ELF-1 (cell line): ENCODE measurements around the gene GINS1.

ENCODE experiments used
- DNase-seq: peaks from one replicate; pipeline ENCODE4 v3.0.0-alpha.2; 2016; ENCODE audit warnings: low read depth, low spot score

GINS1 gene

DNA sequence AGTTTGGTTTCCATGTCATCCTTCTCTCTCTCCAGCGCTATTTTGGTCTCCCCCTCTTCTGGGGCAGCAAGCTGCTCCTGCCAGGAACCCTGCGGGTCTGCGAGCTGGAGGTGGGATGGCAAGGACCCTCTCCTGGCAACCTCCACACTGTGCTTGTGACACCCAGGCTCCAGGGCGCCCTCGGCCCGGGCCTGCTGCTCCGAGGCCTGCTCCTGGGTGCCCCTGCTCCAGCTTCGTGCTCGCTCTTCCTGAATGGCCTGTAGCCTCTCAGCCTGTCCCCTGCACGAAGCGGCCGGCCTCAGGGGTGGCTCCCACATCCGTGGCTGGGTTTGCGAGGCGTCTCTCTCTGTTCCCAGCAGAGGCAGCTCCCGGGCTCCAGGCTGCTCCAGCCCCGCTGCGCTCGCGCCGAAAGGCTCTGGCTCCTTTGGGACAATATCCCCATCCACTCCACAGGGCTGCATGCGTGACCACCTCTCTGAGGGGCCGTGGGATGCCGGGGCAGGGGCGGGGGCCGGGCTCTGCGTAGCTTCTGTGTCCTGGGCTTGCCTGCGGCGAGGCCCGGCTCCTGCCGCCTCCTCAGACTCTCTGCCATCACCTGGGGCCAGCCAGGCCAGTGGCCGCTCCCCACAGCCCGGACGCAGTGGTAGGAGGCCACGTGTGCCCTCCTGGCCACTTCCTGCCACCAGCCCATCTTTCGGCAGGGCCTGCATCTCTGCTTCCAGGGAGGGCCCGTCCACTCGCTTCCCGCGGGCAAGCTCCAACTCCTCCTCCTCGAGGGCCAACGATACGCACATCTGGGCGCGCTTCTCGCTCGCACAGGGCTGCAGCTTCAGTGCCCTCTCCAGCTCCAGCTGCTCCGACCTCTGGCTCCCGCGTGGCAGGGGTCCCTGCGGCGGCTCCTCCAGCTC, 68.9 kb downstream of the GINS1 start:
- DNase-seq: no peak

DNA sequence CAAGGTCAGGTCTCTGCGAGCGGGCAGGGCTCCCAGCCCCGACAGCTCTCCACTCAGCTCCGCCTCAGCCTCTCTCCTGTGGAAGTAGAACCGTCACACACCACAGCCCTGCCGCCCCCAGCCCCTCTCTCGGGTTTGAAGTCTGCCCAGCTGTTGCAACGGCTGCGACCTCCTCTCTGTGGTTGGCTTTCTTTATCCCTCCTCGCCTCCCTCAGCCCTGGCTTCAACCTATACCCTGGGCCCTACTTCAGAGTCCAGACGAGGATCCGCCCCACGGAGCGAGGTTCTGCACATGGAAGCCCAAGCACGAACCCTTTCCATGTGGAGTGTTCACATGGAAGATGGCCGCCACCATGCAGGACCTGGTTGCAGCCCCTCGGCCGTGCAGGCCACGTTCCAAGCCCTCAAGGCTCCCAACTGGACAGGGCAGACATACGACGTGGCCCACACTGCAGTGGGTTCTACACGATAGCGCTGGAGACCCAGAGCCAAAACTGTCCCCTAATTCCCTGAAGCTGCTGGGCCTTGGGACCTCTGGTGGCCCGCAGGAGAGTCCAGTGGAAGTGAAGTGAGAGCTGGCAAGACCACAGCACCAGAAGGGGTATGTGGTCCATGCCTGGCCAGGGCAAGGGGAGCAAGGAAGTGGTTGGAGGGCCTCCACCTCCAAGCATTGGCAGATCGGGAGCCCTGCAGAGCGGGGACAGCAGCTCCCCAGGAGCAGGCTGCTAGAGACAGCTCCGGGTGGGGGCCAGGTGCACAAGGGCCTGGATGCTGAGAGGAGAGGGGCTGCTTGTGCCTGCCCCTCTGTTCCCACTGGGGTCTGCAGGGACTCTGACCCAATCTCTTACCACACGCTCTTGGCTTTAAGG, 69.8 kb downstream of the GINS1 start:
- DNase-seq: no peak

GRCh38 chr20:25478889-25479568, 71.6 kb downstream of the GINS1 start:
- no peak for DNase-seq

GRCh38 chr20:25479638-25480037, 72.2 kb downstream of the GINS1 start:
- DNase-seq: no peak

GRCh38 chr20:25480156-25480555, 72.7 kb downstream of the GINS1 start:
- no peak for DNase-seq

GRCh38 chr20:25480797-25481196, 73.3 kb downstream of the GINS1 start:
- no peak for DNase-seq

- no peak for DNase-seq
Measured at GRCh38 chr20:25481235-25481917, 73.9 kb downstream of the GINS1 start.

DNA sequence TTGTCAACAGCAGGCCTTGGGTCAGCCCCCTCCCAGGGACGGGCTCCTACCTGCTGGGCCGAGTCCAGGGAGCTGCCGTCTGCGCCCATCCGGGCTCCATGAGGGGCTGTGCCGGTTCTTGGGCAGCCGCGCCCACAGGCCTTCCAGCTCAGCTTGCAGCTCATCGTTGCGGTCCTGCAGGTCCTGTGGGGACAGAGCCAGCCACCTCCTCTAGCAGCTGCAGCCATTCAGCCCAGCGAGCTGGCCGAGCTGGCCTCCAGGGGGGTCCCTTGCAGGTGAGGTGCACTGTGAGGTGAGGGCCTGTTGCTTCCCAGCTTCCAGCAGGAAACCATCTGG, 74.4 kb downstream of the GINS1 start:
- no peak for DNase-seq

DNA sequence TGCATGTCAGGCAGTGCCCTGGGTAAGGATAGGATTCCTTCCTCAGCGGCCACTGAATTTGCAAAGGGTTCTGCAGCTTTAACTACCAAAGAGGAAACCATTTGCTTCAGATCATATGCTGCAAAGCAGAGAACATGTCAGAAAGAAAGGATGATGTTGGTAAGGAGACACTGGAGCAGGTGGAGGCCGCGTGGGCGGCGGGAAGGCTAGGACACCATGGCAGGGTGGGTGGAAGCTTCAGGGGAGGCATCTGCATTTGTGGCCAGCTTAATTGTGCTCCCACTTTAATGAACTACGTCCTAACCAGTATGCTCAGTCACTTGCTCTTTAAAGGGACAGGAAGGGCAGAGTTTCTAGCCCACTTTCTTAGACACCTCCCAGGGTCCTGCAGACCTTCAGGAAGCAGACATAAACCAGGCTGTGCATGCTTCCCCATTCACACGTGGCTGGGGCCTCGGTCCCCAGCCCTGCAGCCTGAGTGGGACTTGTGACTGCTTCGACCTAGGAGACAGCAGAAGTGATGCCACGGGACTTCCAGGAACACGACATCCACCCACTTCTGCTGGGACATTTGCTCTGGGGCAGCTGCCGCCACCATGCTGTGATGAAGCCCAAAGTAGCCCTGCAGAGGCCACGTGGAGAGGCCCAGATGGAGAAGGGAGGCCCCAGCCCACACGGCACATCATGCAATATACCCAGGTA, 76.1 kb downstream of the GINS1 start:
- DNase-seq: no peak

GRCh38 chr20:25484224-25484846, 76.9 kb downstream of the GINS1 start:
- DNase-seq: no peak

- no peak for DNase-seq
Measured at GRCh38 chr20:25484911-25485511, 77.5 kb downstream of the GINS1 start.

DNA sequence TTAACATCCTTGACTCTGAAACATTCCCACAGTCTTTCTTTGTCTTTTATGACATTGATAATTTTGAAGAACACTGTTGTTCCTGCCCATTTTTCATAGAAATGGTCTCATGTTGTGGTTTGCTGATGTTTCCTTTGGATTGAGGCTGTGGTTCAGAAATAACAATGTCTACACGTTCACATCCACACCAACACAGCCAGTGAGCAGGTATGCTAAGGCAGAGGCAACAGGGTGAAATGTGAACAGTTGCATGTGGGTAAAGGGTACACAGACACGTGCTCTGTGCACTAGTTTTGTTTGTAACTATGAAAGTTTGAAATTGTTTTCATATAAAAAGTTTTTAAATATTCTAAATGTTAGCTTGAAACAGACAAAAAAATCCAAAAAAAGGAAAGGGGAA, 78.4 kb downstream of the GINS1 start:
- DNase-seq: no peak

GRCh38 chr20:25486377-25486776, 78.9 kb downstream of the GINS1 start:
- no peak for DNase-seq

GRCh38 chr20:25487306-25487705, 79.8 kb downstream of the GINS1 start:
- no peak for DNase-seq

- no peak for DNase-seq
Measured at GRCh38 chr20:25487975-25488374, 80.5 kb downstream of the GINS1 start.

GRCh38 chr20:25489221-25489871, 81.9 kb downstream of the GINS1 start:
- DNase-seq: peak; percentile 23

GRCh38 chr20:25490656-25491445, 83.4 kb downstream of the GINS1 start:
- no peak for DNase-seq

- no peak for DNase-seq
Measured at GRCh38 chr20:25491446-25492038, 84.1 kb downstream of the GINS1 start.
